HCT116 (cell line): Measurements from ENCODE around the gene ADARB2. TPM values are rescaled to one million over a fixed set of nuclear protein-coding genes. Genes with fewer than 3 reads are reported as not detected.

Experiments
- ATAC-seq: fragments of 200-7000 bp; cut with Tn5 transposase; 2 replicates; pipeline ENCODE4 v1.9.1; 2020; ENCODE audit warnings: mild to moderate bottlenecking, moderate library complexity
- BruUV-seq: library from RNA; stranded (reverse); fragments of 400-500 nt; replicated peaks from 2 replicates; lab custom pipeline; 2021; lab: Mats Ljungman, UMichigan
- CTCF ChIA-PET: fragments of 300-600 bp; sonication (Branson Sonifier 250); formaldehyde crosslinking; loops from one replicate; lab custom pipeline; 2021; ENCODE audit warnings: antibody characterized with exemption; lab: Charles Lee
- POLR2A ChIA-PET: fragments of 300-600, 350-600 bp; sonication (Branson Sonifier 250); formaldehyde crosslinking; loops from one replicate; lab custom pipeline; 2021; ENCODE audit warnings: antibody characterized with exemption; lab: Charles Lee
- RAD21 ChIA-PET, 2 experiments: fragments of 300-600 bp; sonication (Branson Sonifier 250); formaldehyde crosslinking; loops; one replicate each; lab custom pipeline; 2023; ENCODE audit warnings: low total read pairs in 2 of 2; ENCODE audit not compliant: uncharacterized antibody in 2 of 2, unreplicated experiment in 2 of 2, low non-redundant PET in 1 of 2; lab: Charles Lee
- DNase-seq: peaks from one replicate; pipeline ENCODE4 v3.0.0-alpha.2; 2010; ENCODE audit warnings: low read depth, low spot score
- H2AFZ ChIP-seq: fragments of 200-600 bp; shearing (Covaris generic), sonication (generic); 2 replicates; pipeline ENCODE4 v1.6.1; 2017; ENCODE audit warnings: low read depth, mixed run types, mixed read lengths, antibody characterized with exemption, low read length; ENCODE audit not compliant: poor library complexity, severe bottlenecking
- H3K27ac ChIP-seq: 2 replicates; pipeline ENCODE4 v1.5.1; 2012; ENCODE audit warnings: low read depth, low read length
- H3K27me3 ChIP-seq: fragments of 200-600 bp; sonication (generic); 2 replicates; pipeline ENCODE4 v1.6.1; 2016; ENCODE audit warnings: mixed run types, low read length, mixed read lengths; ENCODE audit not compliant: insufficient read depth
- H3K36me3 ChIP-seq, 2 experiments: fragments of 200-500 bp in 1 of 2; fragments of 200-600 bp in 1 of 2; sonication (Bioruptor generic) in 1 of 2; sonication (generic) in 1 of 2; 2 replicates each; pipeline versions ENCODE4 v1.5.1 to v1.6.1; 2014 to 2016; ENCODE audit warnings: low read length in 2 of 2, inconsistent platforms in 1 of 2, mixed read lengths in 1 of 2, mixed run types in 1 of 2; ENCODE audit not compliant: insufficient read depth in 2 of 2, control insufficient read depth in 1 of 2
- H3K4me1 ChIP-seq, 2 experiments: fragments of 200-600 bp in 1 of 2; sonication (generic) in 1 of 2; 2 replicates each; pipeline versions ENCODE4 v1.5.1 to v1.6.1; 2012 to 2017; ENCODE audit warnings: low read length in 2 of 2, inconsistent platforms in 1 of 2, mild to moderate bottlenecking in 1 of 2, mixed read lengths in 1 of 2, mixed run types in 1 of 2, moderate library complexity in 1 of 2; ENCODE audit not compliant: insufficient read depth in 2 of 2, control insufficient read depth in 1 of 2
- H3K4me2 ChIP-seq: fragments of 200-600 bp; sonication (generic); 2 replicates; pipeline ENCODE4 v1.6.1; 2017; ENCODE audit warnings: mixed run types, low read length, mixed read lengths
- H3K4me3 ChIP-seq, 2 experiments: fragments of 200-600 bp in 1 of 2; sonication (generic) in 1 of 2; replicated peaks in 1 of 2; 2 replicates each; pipeline ENCODE4 v1.5.1; 2011 to 2016; ENCODE audit warnings: low read length in 2 of 2, control low read depth in 1 of 2, low read depth in 1 of 2, mild to moderate bottlenecking in 1 of 2, mixed read lengths in 1 of 2, mixed run types in 1 of 2
- H3K79me2 ChIP-seq: fragments of 200-600 bp; sonication (generic); 2 replicates; pipeline ENCODE4 v1.6.1; 2017; ENCODE audit warnings: mild to moderate bottlenecking, mixed run types, low read length, moderate library complexity, mixed read lengths; ENCODE audit not compliant: insufficient read depth
- H3K9ac ChIP-seq: fragments of 200-600 bp; sonication (generic); 2 replicates; pipeline ENCODE4 v1.6.1; 2016; ENCODE audit warnings: low read length, mixed read lengths
- H3K9me2 ChIP-seq: fragments of 200-600 bp; sonication (generic), shearing (Covaris generic); 2 replicates; pipeline ENCODE4 v1.6.1; 2017; ENCODE audit warnings: mixed run types, mild to moderate bottlenecking, moderate library complexity; ENCODE audit not compliant: insufficient read depth
- H3K9me3 ChIP-seq, 2 experiments: fragments of 200-500 bp in 1 of 2; fragments of 200-600 bp in 1 of 2; sonication (Bioruptor generic) in 1 of 2; sonication (generic) in 1 of 2; 2 replicates each; pipeline ENCODE4 v1.6.1; 2014 to 2017; ENCODE audit warnings: low read length in 2 of 2, mixed read lengths in 2 of 2, inconsistent platforms in 1 of 2, low read depth in 1 of 2, mild to moderate bottlenecking in 1 of 2, mixed run types in 1 of 2, moderate library complexity in 1 of 2; ENCODE audit not compliant: control insufficient read depth in 1 of 2, insufficient read depth in 1 of 2
- H4K20me1 ChIP-seq: fragments of 200-600 bp; sonication (generic), shearing (Covaris generic); 2 replicates; pipeline ENCODE4 v1.6.1; 2017; ENCODE audit warnings: mixed run types, mild to moderate bottlenecking, moderate library complexity; ENCODE audit not compliant: insufficient read depth
- CBX3 ChIP-seq: IDR thresholded peaks from 2 replicates; pipeline ENCODE4 v1.6.1; 2012; ENCODE audit warnings: low read depth
- CEBPB ChIP-seq: IDR thresholded peaks from 2 replicates; pipeline ENCODE4 v1.6.1; 2012; ENCODE audit warnings: low read depth
- CTCF ChIP-seq, 3 experiments: fragments of 200-600 bp in 1 of 3; sonication (generic) in 1 of 3; IDR thresholded peaks in 2 of 3; conservative IDR thresholded peaks in 1 of 3; 2 replicates each; pipeline ENCODE4 v1.5.1; 2012 to 2017; ENCODE audit warnings: low read depth in 2 of 3, low read length in 2 of 3, antibody characterized with exemption in 1 of 3, borderline replicate concordance in 1 of 3, control low read depth in 1 of 3, mild to moderate bottlenecking in 1 of 3, mixed read lengths in 1 of 3, mixed run types in 1 of 3, moderate library complexity in 1 of 3; ENCODE audit not compliant: insufficient read depth in 1 of 3
- EGR1 ChIP-seq: IDR thresholded peaks from 2 replicates; pipeline ENCODE4 v1.6.1; 2012; ENCODE audit warnings: low read depth
- ELF1 ChIP-seq: IDR thresholded peaks from 2 replicates; pipeline ENCODE4 v1.6.1; 2012; ENCODE audit warnings: low read depth, borderline replicate concordance
- EZH2 ChIP-seq: fragments of 200-600 bp; sonication (generic); IDR thresholded peaks from 2 replicates; pipeline ENCODE4 v1.6.1; 2017; ENCODE audit warnings: antibody characterized with exemption, mixed run types
- EZH2phosphoT487 ChIP-seq: fragments of 200-600 bp; IDR thresholded peaks from 2 replicates; pipeline ENCODE4 v1.6.1; 2018; ENCODE audit warnings: antibody characterized with exemption, borderline replicate concordance
- FOSL1 ChIP-seq: IDR thresholded peaks from 2 replicates; pipeline ENCODE4 v1.6.1; 2012; ENCODE audit warnings: low read depth
- MAX ChIP-seq: IDR thresholded peaks from 2 replicates; pipeline ENCODE4 v1.6.1; 2012
- POLR2A ChIP-seq: IDR thresholded peaks from 2 replicates; pipeline ENCODE4 v1.7.0; 2011; ENCODE audit warnings: borderline replicate concordance; ENCODE audit not compliant: insufficient read depth, insufficient read length; ENCODE audit errors: extremely low read depth
- POLR2AphosphoS5 ChIP-seq: IDR thresholded peaks from 2 replicates; pipeline ENCODE4 v1.6.1; 2011; ENCODE audit warnings: mild to moderate bottlenecking, low read depth, low read length, moderate library complexity
- RAD21 ChIP-seq: IDR thresholded peaks from 2 replicates; pipeline ENCODE4 v1.6.1; 2012; ENCODE audit warnings: low read depth, mild to moderate bottlenecking
- REST ChIP-seq: IDR thresholded peaks from 2 replicates; pipeline ENCODE4 v1.6.1; 2012; ENCODE audit warnings: low read depth
- SIN3A ChIP-seq: IDR thresholded peaks from 2 replicates; pipeline ENCODE4 v1.6.1; 2012; ENCODE audit warnings: low read depth
- SP1 ChIP-seq: IDR thresholded peaks from 2 replicates; pipeline ENCODE4 v1.6.1; 2012; ENCODE audit warnings: low read depth
- SRF ChIP-seq: IDR thresholded peaks from 2 replicates; pipeline ENCODE4 v1.6.1; 2012; ENCODE audit warnings: low read depth
- TCF7L2 ChIP-seq: IDR thresholded peaks from 2 replicates; pipeline ENCODE4 v1.7.0; 2011; ENCODE audit warnings: borderline replicate concordance, inconsistent platforms; ENCODE audit not compliant: insufficient read depth, insufficient read length; ENCODE audit errors: extremely low read depth
- YY1 ChIP-seq: IDR thresholded peaks from 2 replicates; pipeline ENCODE4 v1.6.1; 2011; ENCODE audit warnings: low read length, low read depth, moderate library complexity, mild to moderate bottlenecking; ENCODE audit not compliant: insufficient replicate concordance; ENCODE audit errors: extremely low read depth
- ZFX ChIP-seq: fragments of 450-650 bp; IDR thresholded peaks from 2 replicates; pipeline ENCODE4 v1.6.1; 2017
- ZNF274 ChIP-seq: fragments of 200-500 bp; sonication (Bioruptor generic); IDR thresholded peaks from 2 replicates; pipeline ENCODE4 v1.6.1; 2014; ENCODE audit warnings: mild to moderate bottlenecking, low read depth, low read length, inconsistent platforms
- intact Hi-C: fragments of 100-400 bp; cut with micrococcal nuclease; formaldehyde crosslinking; loops from 2 replicates; pipeline ENCODE4 v1.10.0; 2022
- total RNA-seq: library from RNA; stranded (reverse); gene quantifications from one replicate; pipeline ENCODE4 v1.2.1, GENCODE V29; 2021; ENCODE audit not compliant: unreplicated experiment

ADARB2 gene
- total RNA-seq, 1 experiment from 2014 or later = not detected

GRCh38 chr10:1526436-1527055, 210.8 kb downstream of the ADARB2 start:
- Histone ChIP-seq H3K4me3 (no peak overlapping the region), H2AFZ (no peak overlapping the region), H3K4me1 (no peaks in the 10 kb centered on the region), H3K9me3 (no peaks in the 10 kb centered on the region), H3K27me3 (peaks cover 14% of the 10 kb centered on the region), H3K79me2 (no peaks in the 10 kb centered on the region), H4K20me1 (no peaks in the 10 kb centered on the region), H3K36me3 (no peaks in the 10 kb centered on the region), H3K9me2 (no peaks in the 10 kb centered on the region), H3K27ac (no peak overlapping the region), H3K9ac (no peak overlapping the region), H3K4me2 (no peak overlapping the region)
- ChIA-PET CTCF (no interaction called here), POLR2A (no interaction called here), RAD21 (no interaction called here)
- DNase-seq (no peak), ATAC-seq (0 out of 2 replicates have a peak, but pooled peaks have one; percentile 44)
- TF ChIP-seq POLR2AphosphoS5 (no peak), CBX3 (no peak), EZH2 (no peak), SRF (no peak), POLR2A (no peak), REST (no peak), YY1 (no peak), FOSL1 (no peak), CTCF (IDR thresholded peaks at IDR 0.05 in 2 of 3, conservative IDR thresholded peaks at IDR 0.05 in 1 of 3; ENCODE audit: borderline replicate concordance in 1 of 3, insufficient read depth in 1 of 3, low read depth in 2 of 3, low read length in 2 of 3) (no peak), ZNF274 (no peak), EZH2phosphoT487 (no peak), TCF7L2 (no peak), SP1 (no peak), ELF1 (no peak), RAD21 (no peak), SIN3A (no peak), CEBPB (no peak), EGR1 (no peak), MAX (no peak), ZFX (no peak)
- no TSS peak for BruUV-seq
- intact Hi-C loops = no loop called here
